ENCODE data around the gene KRT80. TPM values are rescaled to one million over a fixed set of nuclear protein-coding genes. Genes with fewer than 3 reads are reported as not detected.

KRT80 gene
- total RNA-seq, 1 experiment from 2014 or later = 8.8 TPM

- no peak for TF ChIP-seq ELF1 (IDR thresholded peaks at IDR 0.05; ENCODE audit: borderline replicate concordance, low read depth)
- no peak for TF ChIP-seq FOSL1 (IDR thresholded peaks at IDR 0.05; ENCODE audit: low read depth)
- BruUV-seq (replicated peaks) = no TSS peak
These were observed 61.1 kb downstream of the KRT80 start for GRCh38 chr12:52130711-52131110.

GRCh38 chr12:52127683-52128450, 63.9 kb downstream of the KRT80 start:
- Histone ChIP-seq H3K9me3 (ENCODE audit: control insufficient read depth in 1 of 2, insufficient read depth in 1 of 2, low read depth in 1 of 2, low read length in 2 of 2) (no peaks in the 10 kb centered on the region), H3K4me2 (ENCODE audit: low read length) (no peak overlapping the region), H3K79me2 (ENCODE audit: insufficient read depth, low read length) (no peaks in the 10 kb centered on the region), H4K20me1 (ENCODE audit: insufficient read depth) (no peaks in the 10 kb centered on the region), H3K27ac (ENCODE audit: low read depth, low read length) (no peak overlapping the region), H2AFZ (ENCODE audit: low read depth, low read length, poor library complexity, severe bottlenecking) (no peak overlapping the region), H3K27me3 (ENCODE audit: insufficient read depth, low read length) (no peaks in the 10 kb centered on the region), H3K9ac (ENCODE audit: low read length) (no peak overlapping the region), H3K4me1 (ENCODE audit: control insufficient read depth in 1 of 2, insufficient read depth in 2 of 2, low read length in 2 of 2) (no peaks in the 10 kb centered on the region), H3K4me3 (replicated peaks in 1 of 2; ENCODE audit: low read depth in 1 of 2, low read length in 2 of 2) (no peak overlapping the region), H3K36me3 (ENCODE audit: control insufficient read depth in 1 of 2, insufficient read depth in 2 of 2, low read length in 2 of 2) (no peaks in the 10 kb centered on the region), H3K9me2 (ENCODE audit: insufficient read depth) (no peaks in the 10 kb centered on the region)
- no TSS peak for BruUV-seq (replicated peaks)
- no peak for DNase-seq (ENCODE audit: low read depth, low spot score)
- TF ChIP-seq FOSL1 (IDR thresholded peaks at IDR 0.05; ENCODE audit: low read depth) (no peak), RAD21 (IDR thresholded peaks at IDR 0.05; ENCODE audit: low read depth) (no peak), CBX3 (IDR thresholded peaks at IDR 0.05; ENCODE audit: low read depth) (no peak)
- CTCF ChIA-PET = interaction anchor here (1.1 to 3.1 kb wide), 4 partner anchors 9 to 245 kb away, joined by 4 to 13 read pairs (median 7); no protein-coding TSS in a partner anchor
- RAD21 ChIA-PET (ENCODE audit: low non-redundant PET in 1 of 2, low total read pairs in 2 of 2, uncharacterized antibody in 2 of 2, unreplicated experiment in 2 of 2) = interaction anchor here in 1 of 2 experiments (0.6 kb wide), 1 partner anchor 68 kb away, joined by 5 read pairs; no protein-coding TSS in a partner anchor
- intact Hi-C loops (cut with micrococcal nuclease) = no loop called here
- POLR2A ChIA-PET = interaction anchor here (0.8 kb wide), 1 partner anchor 19 kb away, joined by 3 read pairs; no protein-coding TSS in a partner anchor
- ATAC-seq = no peak

More at GRCh38 chr12:52130711-52131110, 61.1 kb downstream of the KRT80 start:
- POLR2A ChIA-PET = no interaction called here
- RAD21 ChIA-PET (ENCODE audit: low non-redundant PET in 1 of 2, low total read pairs in 2 of 2, uncharacterized antibody in 2 of 2, unreplicated experiment in 2 of 2) = no interaction called here
- H3K4me1 ChIP-seq (ENCODE audit: control insufficient read depth in 1 of 2, insufficient read depth in 2 of 2, low read length in 2 of 2) = no peaks in the 10 kb centered on the region
- H4K20me1 ChIP-seq (ENCODE audit: insufficient read depth) = no peaks in the 10 kb centered on the region
- intact Hi-C loops (cut with micrococcal nuclease) = no loop called here
- H3K4me3 ChIP-seq (replicated peaks in 1 of 2; ENCODE audit: low read depth in 1 of 2, low read length in 2 of 2) = no peak overlapping the region
- H3K79me2 ChIP-seq (ENCODE audit: insufficient read depth, low read length) = no peaks in the 10 kb centered on the region
- H2AFZ ChIP-seq (ENCODE audit: low read depth, low read length, poor library complexity, severe bottlenecking) = no peak overlapping the region
- H3K27ac ChIP-seq (ENCODE audit: low read depth, low read length) = no peak overlapping the region
- ATAC-seq (no peak), DNase-seq (ENCODE audit: low read depth, low spot score) (no peak)
- H3K9me3 ChIP-seq (ENCODE audit: control insufficient read depth in 1 of 2, insufficient read depth in 1 of 2, low read depth in 1 of 2, low read length in 2 of 2) = no peaks in the 10 kb centered on the region
- H3K36me3 ChIP-seq (ENCODE audit: control insufficient read depth in 1 of 2, insufficient read depth in 2 of 2, low read length in 2 of 2) = no peaks in the 10 kb centered on the region
- no peak overlapping the region for H3K9ac ChIP-seq (ENCODE audit: low read length)
- H3K27me3 ChIP-seq (ENCODE audit: insufficient read depth, low read length) = no peaks in the 10 kb centered on the region
- H3K9me2 ChIP-seq (ENCODE audit: insufficient read depth) = no peaks in the 10 kb centered on the region
- H3K4me2 ChIP-seq (ENCODE audit: low read length) = no peak overlapping the region
- CTCF ChIA-PET = interaction anchor here (0.8 to 1.7 kb wide), 2 partner anchors 9 to 10 kb away, joined by 3 to 5 read pairs; no protein-coding TSS in a partner anchor
